ENCODE results near the gene NAT8. TPM values are rescaled to one million over a fixed set of nuclear protein-coding genes. Genes with fewer than 3 reads are reported as not detected.
"Not testable (repeated sequence)": the region's sequence is repeated elsewhere in the genome, so short reads cannot be mapped to it uniquely, and the experiment has no call there.

The NAT8 gene
- total RNA-seq, 4 donors from 2014 or later: not detected

DNA sequence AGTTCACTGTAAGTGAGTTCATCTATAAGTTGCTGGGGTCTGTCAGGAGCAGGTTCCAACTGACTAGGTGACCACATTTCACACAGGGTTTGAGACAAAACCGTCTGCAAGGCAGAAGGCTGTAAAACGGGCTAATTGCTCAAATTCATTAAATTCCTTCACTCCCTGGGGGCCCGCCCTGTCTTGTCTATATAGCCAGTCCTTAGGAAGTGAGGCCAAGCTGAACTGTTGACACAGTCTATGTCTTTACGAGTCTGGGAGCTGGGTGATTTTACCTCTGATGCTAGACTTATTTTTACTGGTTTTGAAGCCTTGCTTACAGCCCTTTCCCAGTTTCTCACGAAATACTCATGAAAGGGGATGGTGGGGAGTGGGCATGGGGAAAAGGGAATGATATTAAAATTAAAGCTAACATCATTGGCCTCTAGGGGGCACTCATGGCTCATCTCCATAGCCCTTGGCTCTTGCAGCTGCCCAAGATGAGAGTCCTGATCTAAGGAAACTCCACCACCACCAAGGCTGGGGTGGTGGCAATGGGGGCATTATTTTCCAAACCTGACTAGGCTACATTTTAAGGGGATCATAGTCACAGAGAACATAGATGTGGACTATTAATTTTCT is 37.8 kb upstream of the NAT8 start:
- intact Hi-C loops (cut with DNase I); H3K36me3 ChIP-seq; DNase-seq; H3K27ac ChIP-seq; H3K4me3 ChIP-seq; H3K4me1 ChIP-seq; H3K27me3 ChIP-seq; H3K9me3 ChIP-seq: not testable (repeated sequence)
- TF ChIP-seq, protein P1, sequence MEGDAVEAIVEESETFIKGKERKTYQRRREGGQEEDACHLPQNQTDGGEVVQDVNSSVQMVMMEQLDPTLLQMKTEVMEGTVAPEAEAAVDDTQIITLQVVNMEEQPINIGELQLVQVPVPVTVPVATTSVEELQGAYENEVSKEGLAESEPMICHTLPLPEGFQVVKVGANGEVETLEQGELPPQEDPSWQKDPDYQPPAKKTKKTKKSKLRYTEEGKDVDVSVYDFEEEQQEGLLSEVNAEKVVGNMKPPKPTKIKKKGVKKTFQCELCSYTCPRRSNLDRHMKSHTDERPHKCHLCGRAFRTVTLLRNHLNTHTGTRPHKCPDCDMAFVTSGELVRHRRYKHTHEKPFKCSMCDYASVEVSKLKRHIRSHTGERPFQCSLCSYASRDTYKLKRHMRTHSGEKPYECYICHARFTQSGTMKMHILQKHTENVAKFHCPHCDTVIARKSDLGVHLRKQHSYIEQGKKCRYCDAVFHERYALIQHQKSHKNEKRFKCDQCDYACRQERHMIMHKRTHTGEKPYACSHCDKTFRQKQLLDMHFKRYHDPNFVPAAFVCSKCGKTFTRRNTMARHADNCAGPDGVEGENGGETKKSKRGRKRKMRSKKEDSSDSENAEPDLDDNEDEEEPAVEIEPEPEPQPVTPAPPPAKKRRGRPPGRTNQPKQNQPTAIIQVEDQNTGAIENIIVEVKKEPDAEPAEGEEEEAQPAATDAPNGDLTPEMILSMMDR (IDR thresholded peaks at IDR 0.05): peak in 5 of 6 experiments; percentile 8 to 49 (median 39)
- WGBS, 2 donors: 5 to 19% methylated on average over 4 of the region's 5 CpGs

DNA sequence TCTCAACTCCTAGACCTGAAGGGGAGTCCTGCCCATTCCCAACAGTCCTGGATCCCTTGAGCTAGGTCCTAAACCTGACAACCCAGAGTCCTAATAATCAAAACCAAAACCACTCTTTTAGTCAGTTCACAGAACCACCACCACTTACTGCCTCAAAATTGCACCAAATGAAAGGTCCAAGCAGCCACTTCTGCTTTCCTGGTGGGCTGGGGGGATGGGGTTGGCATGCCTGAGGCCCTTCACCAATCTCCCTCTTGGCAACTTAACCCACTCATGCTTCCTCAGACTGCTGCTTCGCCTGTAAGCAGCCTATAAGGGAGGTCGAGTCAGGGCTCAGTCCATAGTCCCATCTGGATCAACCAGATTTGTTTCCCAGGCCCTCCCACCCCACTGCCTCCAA is 37.0 kb upstream of the NAT8 start:
- intact Hi-C loops (cut with DNase I); H3K27ac ChIP-seq; H3K9me3 ChIP-seq; H3K4me3 ChIP-seq; H3K27me3 ChIP-seq; H3K4me1 ChIP-seq; DNase-seq; H3K36me3 ChIP-seq: not testable (repeated sequence)
- no CpG with 5 or more reads among the region's 2 CpGs for WGBS, 2 donors

- H3K4me3 ChIP-seq; H3K36me3 ChIP-seq; H3K27ac ChIP-seq; H3K27me3 ChIP-seq; H3K9me3 ChIP-seq; intact Hi-C loops (cut with DNase I); H3K4me1 ChIP-seq; DNase-seq: not testable (repeated sequence)
- 37 to 43% methylated on average over 2 of the region's 2 CpGs for WGBS, 2 donors
These were observed 35.8 kb upstream of the NAT8 start for GRCh38 chr2:73678008-73678407.

DNA sequence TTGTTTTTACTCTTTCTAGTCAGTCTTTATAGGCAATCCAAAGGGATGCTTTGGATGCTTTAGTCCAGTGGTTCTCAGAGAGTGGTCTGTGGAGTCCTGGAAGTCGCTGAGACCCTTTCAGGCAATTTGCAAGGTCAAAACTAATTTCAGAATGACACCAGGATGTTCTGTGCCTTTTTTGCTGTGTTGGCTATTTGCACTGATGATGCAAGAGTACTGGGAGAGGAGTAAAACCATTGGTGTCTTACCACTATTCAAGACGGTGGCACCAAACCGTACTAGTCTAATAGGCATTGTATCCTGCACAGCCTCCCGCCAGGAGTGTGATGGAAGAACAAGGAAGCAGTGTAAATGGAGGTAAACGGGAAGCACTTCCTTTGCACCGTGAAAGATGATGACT is 34.0 kb upstream of the NAT8 start:
- intact Hi-C loops (cut with DNase I); H3K27ac ChIP-seq; H3K9me3 ChIP-seq; H3K27me3 ChIP-seq; DNase-seq; H3K4me3 ChIP-seq; H3K36me3 ChIP-seq; H3K4me1 ChIP-seq: not testable (repeated sequence)
- WGBS, 2 donors: 64 to 72% methylated on average over 6 of the region's 6 CpGs

DNA sequence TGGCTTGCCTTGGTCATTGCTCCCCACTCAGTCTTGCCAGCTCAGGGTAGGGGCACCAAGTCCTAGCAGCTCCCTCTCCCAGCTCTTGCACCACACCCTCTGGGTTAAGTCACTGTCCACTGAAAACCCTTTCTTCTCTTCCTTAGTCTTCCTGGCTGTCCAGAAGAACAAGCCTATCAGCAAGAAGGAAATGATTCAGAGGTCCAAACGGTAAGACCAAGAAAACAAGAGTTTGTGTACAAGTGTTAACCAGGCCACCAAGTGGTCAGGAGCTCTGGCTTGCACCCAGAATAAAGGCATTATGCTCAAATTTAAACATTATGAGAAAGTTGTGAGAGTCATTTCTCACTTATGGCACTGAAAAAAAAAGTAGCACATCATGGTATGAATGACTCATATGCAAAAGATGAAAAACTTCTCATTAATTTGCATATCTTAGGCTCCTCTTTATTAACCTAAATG is 32.5 kb upstream of the NAT8 start:
- intact Hi-C loops (cut with DNase I); H3K9me3 ChIP-seq; H3K36me3 ChIP-seq; H3K4me3 ChIP-seq; H3K27ac ChIP-seq; DNase-seq; H3K27me3 ChIP-seq; H3K4me1 ChIP-seq: not testable (repeated sequence)
- WGBS, 2 donors: 25 to 40% methylated on average over 1 of the region's 1 CpG

DNA sequence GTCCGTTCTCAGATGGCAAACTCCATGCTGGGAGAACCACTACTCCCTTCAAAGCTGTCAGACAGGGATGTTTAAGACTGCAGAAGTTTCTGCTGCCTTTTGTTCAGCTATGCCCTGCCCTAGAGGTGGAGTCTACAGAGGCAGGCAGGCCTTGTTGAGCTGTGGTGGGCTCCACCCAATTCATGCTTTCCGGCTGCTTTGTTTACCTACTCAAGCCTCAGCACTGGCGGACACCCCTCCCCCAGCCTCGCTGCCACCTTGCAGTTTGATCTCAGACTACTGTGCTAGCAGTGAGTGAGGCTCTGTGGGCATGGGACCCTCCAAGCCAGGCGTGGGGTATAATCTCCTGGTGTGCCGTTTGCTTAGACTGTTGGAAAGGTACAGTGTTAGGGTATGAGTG is 27.8 kb upstream of the NAT8 start:
- H3K4me3 ChIP-seq; DNase-seq; H3K4me1 ChIP-seq; H3K9me3 ChIP-seq; H3K27ac ChIP-seq; intact Hi-C loops (cut with DNase I); H3K27me3 ChIP-seq; H3K36me3 ChIP-seq: not testable (repeated sequence)
- WGBS, 2 donors: 63 to 87% methylated on average over 3 to 4 of the region's 6 CpGs

GRCh38 chr2:73667239-73667638 is 25.0 kb upstream of the NAT8 start:
- H3K9me3 ChIP-seq; H3K36me3 ChIP-seq; intact Hi-C loops (cut with DNase I); H3K27ac ChIP-seq; H3K4me3 ChIP-seq; H3K27me3 ChIP-seq; DNase-seq; H3K4me1 ChIP-seq: not testable (repeated sequence)
- 68 to 80% methylated on average over 3 of the region's 3 CpGs for WGBS, 2 donors

- DNase-seq: no peak
- H3K36me3 ChIP-seq: no peaks in the 10 kb centered on the region
- H3K27ac ChIP-seq: no peak overlapping the region
- no peak overlapping the region for H3K4me3 ChIP-seq
- TF ChIP-seq POLR2A (IDR thresholded peaks at IDR 0.05): no peak
- no peaks in the 10 kb centered on the region for H3K4me1 ChIP-seq
- no peaks in the 10 kb centered on the region for H3K27me3 ChIP-seq
- intact Hi-C loops (cut with DNase I): no loop called here
- WGBS, 2 donors: 49 to 65% methylated on average over 2 of the region's 2 CpGs
- no peaks in the 10 kb centered on the region for H3K9me3 ChIP-seq
These were observed 12.0 kb upstream of the NAT8 start for GRCh38 chr2:73654175-73654574.

- WGBS, 2 donors: 81 to 97% methylated on average over 3 of the region's 3 CpGs
- no peaks in the 10 kb centered on the region for H3K27me3 ChIP-seq
- H3K9me3 ChIP-seq: no peaks in the 10 kb centered on the region
- no peak overlapping the region for H3K4me3 ChIP-seq
- no peaks in the 10 kb centered on the region for H3K36me3 ChIP-seq
- H3K4me1 ChIP-seq: no peaks in the 10 kb centered on the region
- no peak overlapping the region for H3K27ac ChIP-seq
- TF ChIP-seq POLR2A (IDR thresholded peaks at IDR 0.05): no peak
- TF ChIP-seq, protein P1 (IDR thresholded peaks at IDR 0.05): no peak
- intact Hi-C loops (cut with DNase I): no loop called here
- DNase-seq: no peak
These were observed 10.1 kb upstream of the NAT8 start for GRCh38 chr2:73652348-73652747.

Data from esophagus squamous epithelium (tissue), 5 donors.